Lung microvascular endothelial cell (primary cell): ENCODE measurements around the gene TNRC18. TPM values are rescaled to one million over a fixed set of nuclear protein-coding genes. Genes with fewer than 3 reads are reported as not detected.
"Not testable (repeated sequence)": the region's sequence is repeated elsewhere in the genome, so short reads cannot be mapped to it uniquely, and the experiment has no call there.

Source experiments
- DNase-seq, 2 donors: peaks; one replicate each; pipeline versions ENCODE4 v3.0.0 to v3.0.0-alpha.2; 2010; ENCODE audit warnings: low read depth in 2 of 2
- total RNA-seq: library from RNA; depleted of rRNA; stranded (reverse); fragments of >200 nt; gene quantifications from 2 replicates; pipeline ENCODE4 v1.2.1, GENCODE V29; 2014

TNRC18 gene
- total RNA-seq, 1 donor from 2014 or later, result 21.6 TPM

GRCh38 chr7:5273831-5274405, 149.7 kb downstream of the TNRC18 start:
- DNase-seq, result not testable (repeated sequence)

GRCh38 chr7:5270788-5271187, 152.8 kb downstream of the TNRC18 start:
- no peak for DNase-seq

- DNase-seq, result not testable (repeated sequence)
Measured at GRCh38 chr7:5269992-5270657, 153.5 kb downstream of the TNRC18 start.

GRCh38 chr7:5267829-5268228, 155.8 kb downstream of the TNRC18 start:
- DNase-seq, result not testable (repeated sequence)

- DNase-seq, result no peak
Measured at GRCh38 chr7:5266191-5267028, 157.2 kb downstream of the TNRC18 start.

GRCh38 chr7:5265320-5266190, 158.1 kb downstream of the TNRC18 start:
- no peak for DNase-seq

GRCh38 chr7:5263066-5263465, 160.6 kb downstream of the TNRC18 start:
- DNase-seq, result not testable (repeated sequence)

- DNase-seq, result not testable (repeated sequence)
Measured at GRCh38 chr7:5260530-5261068, 163.0 kb downstream of the TNRC18 start.

Other genes with a start within 250 kb of the TNRC18 start
- gene WIPI2, start 233.6 kb downstream of the TNRC18 start, total RNA-seq, result 54.0 and 63.7 TPM in 2 replicates
- gene SLC29A4, start 140.9 kb downstream of the TNRC18 start, total RNA-seq, result 0.99 and 1.1 TPM in 2 replicates
- 3.7 and 3.8 TPM in 2 replicates for gene FBXL18, start 90.0 kb upstream of the TNRC18 start, total RNA-seq
- gene ACTB, start 106.8 kb upstream of the TNRC18 start, total RNA-seq, result 1,606 and 1,886 TPM in 2 replicates
- gene FSCN1, start 169.0 kb upstream of the TNRC18 start, total RNA-seq, result 220 and 298 TPM in 2 replicates